A673 (cell line): ENCODE results near the gene NOS3.

Source experiments
- CTCF ChIP-seq: fragments of 300-800, 200-600 bp; sonication (generic); conservative IDR thresholded peaks from 2 replicates; pipeline ENCODE4 v1.5.1; 2017; ENCODE audit warnings: low read depth, mild to moderate bottlenecking, antibody characterized with exemption, low read length, moderate library complexity, mixed read lengths
- EZH2 ChIP-seq: fragments of 200-600 bp; sonication (generic); IDR thresholded peaks from 2 replicates; pipeline ENCODE4 v1.6.1; 2017; ENCODE audit warnings: borderline replicate concordance, low read depth, mild to moderate bottlenecking, mixed read lengths, antibody characterized with exemption, low read length; ENCODE audit not compliant: poor library complexity, severe bottlenecking

GRCh38 chr7:151018421-151019129 is 27.8 kb downstream of the NOS3 start:
- no peak; the same call in 1 of the 2 replicates for TF ChIP-seq CTCF
- TF ChIP-seq EZH2 = no peak
